Measurements from ENCODE around the gene PGAP6. TPM values are rescaled to one million over a fixed set of nuclear protein-coding genes. Genes with fewer than 3 reads are reported as not detected.
A peak's percentile ranks its signal among the peaks of the same experiment; 100 is the strongest.

PGAP6 gene
- total and polyA plus RNA-seq, 2 of the 13 experiments (the other 11 are each of a cell fraction or from before 2014, with no cell fraction given): 52.7 to 136 TPM

DNA sequence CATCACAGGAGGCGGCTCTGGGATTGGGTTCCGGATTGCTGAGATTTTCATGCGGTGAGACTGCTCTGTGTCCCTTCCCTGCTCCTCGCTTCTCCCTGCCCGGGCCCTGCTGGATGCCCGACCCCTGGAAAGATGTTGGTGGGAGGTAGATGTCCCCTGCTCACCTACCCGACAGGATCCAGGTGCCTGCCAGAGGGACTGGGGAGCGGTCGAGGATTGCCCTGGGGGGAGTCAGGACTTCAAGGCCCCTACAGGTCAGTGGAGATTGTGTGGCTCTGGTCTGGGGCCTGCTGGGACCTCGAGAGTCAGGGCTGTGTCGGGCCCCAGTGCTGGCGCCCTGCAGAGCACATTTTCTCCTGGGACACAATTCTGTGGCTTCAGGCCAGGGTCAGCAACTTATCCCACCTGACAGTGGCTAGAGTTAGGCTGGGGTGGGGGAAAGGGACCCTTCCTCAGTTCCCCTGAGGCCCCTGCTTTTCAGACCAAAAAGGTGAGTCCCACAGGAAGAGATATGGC, 23.3 kb upstream of the PGAP6 start (continued):
- TF ChIP-seq, protein P1, sequence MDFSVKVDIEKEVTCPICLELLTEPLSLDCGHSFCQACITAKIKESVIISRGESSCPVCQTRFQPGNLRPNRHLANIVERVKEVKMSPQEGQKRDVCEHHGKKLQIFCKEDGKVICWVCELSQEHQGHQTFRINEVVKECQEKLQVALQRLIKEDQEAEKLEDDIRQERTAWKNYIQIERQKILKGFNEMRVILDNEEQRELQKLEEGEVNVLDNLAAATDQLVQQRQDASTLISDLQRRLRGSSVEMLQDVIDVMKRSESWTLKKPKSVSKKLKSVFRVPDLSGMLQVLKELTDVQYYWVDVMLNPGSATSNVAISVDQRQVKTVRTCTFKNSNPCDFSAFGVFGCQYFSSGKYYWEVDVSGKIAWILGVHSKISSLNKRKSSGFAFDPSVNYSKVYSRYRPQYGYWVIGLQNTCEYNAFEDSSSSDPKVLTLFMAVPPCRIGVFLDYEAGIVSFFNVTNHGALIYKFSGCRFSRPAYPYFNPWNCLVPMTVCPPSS (IDR thresholded peaks at IDR 0.05): no peak
- TF ChIP-seq, protein P2, sequence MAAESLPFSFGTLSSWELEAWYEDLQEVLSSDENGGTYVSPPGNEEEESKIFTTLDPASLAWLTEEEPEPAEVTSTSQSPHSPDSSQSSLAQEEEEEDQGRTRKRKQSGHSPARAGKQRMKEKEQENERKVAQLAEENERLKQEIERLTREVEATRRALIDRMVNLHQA (CRISPR knock-in tag; IDR thresholded peaks at IDR 0.05): no peak
- TF ChIP-seq, protein P3, sequence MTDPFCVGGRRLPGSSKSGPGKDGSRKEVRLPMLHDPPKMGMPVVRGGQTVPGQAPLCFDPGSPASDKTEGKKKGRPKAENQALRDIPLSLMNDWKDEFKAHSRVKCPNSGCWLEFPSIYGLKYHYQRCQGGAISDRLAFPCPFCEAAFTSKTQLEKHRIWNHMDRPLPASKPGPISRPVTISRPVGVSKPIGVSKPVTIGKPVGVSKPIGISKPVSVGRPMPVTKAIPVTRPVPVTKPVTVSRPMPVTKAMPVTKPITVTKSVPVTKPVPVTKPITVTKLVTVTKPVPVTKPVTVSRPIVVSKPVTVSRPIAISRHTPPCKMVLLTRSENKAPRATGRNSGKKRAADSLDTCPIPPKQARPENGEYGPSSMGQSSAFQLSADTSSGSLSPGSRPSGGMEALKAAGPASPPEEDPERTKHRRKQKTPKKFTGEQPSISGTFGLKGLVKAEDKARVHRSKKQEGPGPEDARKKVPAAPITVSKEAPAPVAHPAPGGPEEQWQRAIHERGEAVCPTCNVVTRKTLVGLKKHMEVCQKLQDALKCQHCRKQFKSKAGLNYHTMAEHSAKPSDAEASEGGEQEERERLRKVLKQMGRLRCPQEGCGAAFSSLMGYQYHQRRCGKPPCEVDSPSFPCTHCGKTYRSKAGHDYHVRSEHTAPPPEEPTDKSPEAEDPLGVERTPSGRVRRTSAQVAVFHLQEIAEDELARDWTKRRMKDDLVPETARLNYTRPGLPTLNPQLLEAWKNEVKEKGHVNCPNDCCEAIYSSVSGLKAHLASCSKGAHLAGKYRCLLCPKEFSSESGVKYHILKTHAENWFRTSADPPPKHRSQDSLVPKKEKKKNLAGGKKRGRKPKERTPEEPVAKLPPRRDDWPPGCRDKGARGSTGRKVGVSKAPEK (CRISPR knock-in tag; IDR thresholded peaks at IDR 0.05; ENCODE audit: borderline replicate concordance): no peak
- no peak for TF ChIP-seq KLF15 (CRISPR knock-in tag; IDR thresholded peaks at IDR 0.05; ENCODE audit: borderline replicate concordance)
- TF ChIP-seq, protein P4, sequence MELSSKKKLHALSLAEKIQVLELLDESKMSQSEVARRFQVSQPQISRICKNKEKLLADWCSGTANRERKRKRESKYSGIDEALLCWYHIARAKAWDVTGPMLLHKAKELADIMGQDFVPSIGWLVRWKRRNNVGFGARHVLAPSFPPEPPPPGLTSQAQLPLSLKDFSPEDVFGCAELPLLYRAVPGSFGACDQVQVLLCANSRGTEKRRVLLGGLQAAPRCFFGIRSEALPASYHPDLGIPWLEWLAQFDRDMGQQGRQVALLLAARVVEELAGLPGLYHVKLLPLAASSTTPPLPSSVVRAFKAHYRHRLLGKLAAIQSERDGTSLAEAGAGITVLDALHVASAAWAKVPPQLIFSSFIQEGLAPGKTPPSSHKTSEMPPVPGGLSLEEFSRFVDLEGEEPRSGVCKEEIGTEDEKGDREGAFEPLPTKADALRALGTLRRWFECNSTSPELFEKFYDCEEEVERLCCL (CRISPR knock-in tag; IDR thresholded peaks at IDR 0.05; ENCODE audit: borderline replicate concordance): no peak
- TF ChIP-seq ELF3 (CRISPR knock-in tag; IDR thresholded peaks at IDR 0.05): no peak
- TF ChIP-seq ZNF354B (CRISPR knock-in tag; IDR thresholded peaks at IDR 0.05): no peak
- no peak for TF ChIP-seq MIER3 (CRISPR knock-in tag; IDR thresholded peaks at IDR 0.05; ENCODE audit: borderline replicate concordance)
- TF ChIP-seq, protein P5, sequence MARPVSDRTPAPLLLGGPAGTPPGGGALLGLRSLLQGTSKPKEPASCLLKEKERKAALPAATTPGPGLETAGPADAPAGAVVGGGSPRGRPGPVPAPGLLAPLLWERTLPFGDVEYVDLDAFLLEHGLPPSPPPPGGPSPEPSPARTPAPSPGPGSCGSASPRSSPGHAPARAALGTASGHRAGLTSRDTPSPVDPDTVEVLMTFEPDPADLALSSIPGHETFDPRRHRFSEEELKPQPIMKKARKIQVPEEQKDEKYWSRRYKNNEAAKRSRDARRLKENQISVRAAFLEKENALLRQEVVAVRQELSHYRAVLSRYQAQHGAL (CRISPR knock-in tag; IDR thresholded peaks at IDR 0.05; ENCODE audit: not compliant biosample characterization): no peak
- no peak for TF ChIP-seq NFIC (IDR thresholded peaks at IDR 0.05; ENCODE audit: low read length)
- TF ChIP-seq, protein P6, sequence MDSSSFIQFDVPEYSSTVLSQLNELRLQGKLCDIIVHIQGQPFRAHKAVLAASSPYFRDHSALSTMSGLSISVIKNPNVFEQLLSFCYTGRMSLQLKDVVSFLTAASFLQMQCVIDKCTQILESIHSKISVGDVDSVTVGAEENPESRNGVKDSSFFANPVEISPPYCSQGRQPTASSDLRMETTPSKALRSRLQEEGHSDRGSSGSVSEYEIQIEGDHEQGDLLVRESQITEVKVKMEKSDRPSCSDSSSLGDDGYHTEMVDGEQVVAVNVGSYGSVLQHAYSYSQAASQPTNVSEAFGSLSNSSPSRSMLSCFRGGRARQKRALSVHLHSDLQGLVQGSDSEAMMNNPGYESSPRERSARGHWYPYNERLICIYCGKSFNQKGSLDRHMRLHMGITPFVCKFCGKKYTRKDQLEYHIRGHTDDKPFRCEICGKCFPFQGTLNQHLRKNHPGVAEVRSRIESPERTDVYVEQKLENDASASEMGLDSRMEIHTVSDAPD (CRISPR knock-in tag; IDR thresholded peaks at IDR 0.05): 0 out of 2 replicates have a peak, but pooled peaks have one; percentile 9
- TF ChIP-seq, protein P7, sequence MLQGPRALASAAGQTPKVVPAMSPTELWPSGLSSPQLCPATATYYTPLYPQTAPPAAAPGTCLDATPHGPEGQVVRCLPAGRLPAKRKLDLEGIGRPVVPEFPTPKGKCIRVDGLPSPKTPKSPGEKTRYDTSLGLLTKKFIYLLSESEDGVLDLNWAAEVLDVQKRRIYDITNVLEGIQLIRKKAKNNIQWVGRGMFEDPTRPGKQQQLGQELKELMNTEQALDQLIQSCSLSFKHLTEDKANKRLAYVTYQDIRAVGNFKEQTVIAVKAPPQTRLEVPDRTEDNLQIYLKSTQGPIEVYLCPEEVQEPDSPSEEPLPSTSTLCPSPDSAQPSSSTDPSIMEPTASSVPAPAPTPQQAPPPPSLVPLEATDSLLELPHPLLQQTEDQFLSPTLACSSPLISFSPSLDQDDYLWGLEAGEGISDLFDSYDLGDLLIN (CRISPR knock-in tag; IDR thresholded peaks at IDR 0.05; ENCODE audit: borderline replicate concordance): no peak
- TF ChIP-seq ZNF430 (CRISPR knock-in tag; IDR thresholded peaks at IDR 0.05): peak; percentile 18; the same call in 1 of the 2 replicates
- TF ChIP-seq HMG20B (CRISPR knock-in tag; conservative IDR thresholded peaks at IDR 0.05): no peak
- peak; percentile 81 for TF ChIP-seq GFI1 (CRISPR knock-in tag; IDR thresholded peaks at IDR 0.05; ENCODE audit: borderline replicate concordance)
- TF ChIP-seq NR3C1 (CRISPR knock-in tag; IDR thresholded peaks at IDR 0.05): no peak
- TF ChIP-seq MEIS2 (CRISPR knock-in tag; IDR thresholded peaks at IDR 0.05): no peak
- TF ChIP-seq POLR2A (IDR thresholded peaks at IDR 0.05; ENCODE audit: insufficient read depth in 1 of 2, low read depth in 2 of 2, low read length in 2 of 2): peak in 1 of 2 experiments; percentile 32; a peak in 1 of 4 replicates
- TF ChIP-seq RFX5 (IDR thresholded peaks at IDR 0.05; ENCODE audit: low read depth, low read length): no peak
- no peak for TF ChIP-seq ZNF296 (CRISPR knock-in tag; conservative IDR thresholded peaks at IDR 0.05)
